GM19099 (cell line): ENCODE measurements around the gene CAPN11.

ENCODE experiments used
- POLR2A ChIP-seq: IDR thresholded peaks from 3 replicates; pipeline ENCODE4 v1.6.1; 2011; ENCODE audit warnings: low read depth; ENCODE audit not compliant: insufficient read length; ENCODE audit errors: extremely low read depth

Gene CAPN11

GRCh38 chr6:44223319-44224028 is 64.9 kb downstream of the CAPN11 start, which contains the start of gene SLC29A1:
TSS of gene SLC29A1 (plus strand) at chr6:44223595. CDS start at chr6:44227314, 3,719 bp downstream.
- TF ChIP-seq POLR2A = peak; percentile 78

- TF ChIP-seq POLR2A = peak; percentile 10
Measured at GRCh38 chr6:44224029-44224964, 65.7 kb downstream of the CAPN11 start.

GRCh38 chr6:44224965-44225305 is 66.3 kb downstream of the CAPN11 start:
- no peak for TF ChIP-seq POLR2A

GRCh38 chr6:44225579-44226325 is 67.1 kb downstream of the CAPN11 start:
- TF ChIP-seq POLR2A = no peak

- TF ChIP-seq POLR2A = no peak
Measured at GRCh38 chr6:44226368-44227147, 67.9 kb downstream of the CAPN11 start.

GRCh38 chr6:44227148-44227793 is 68.7 kb downstream of the CAPN11 start:
- no peak for TF ChIP-seq POLR2A

GRCh38 chr6:44228031-44228430 is 69.4 kb downstream of the CAPN11 start:
- no peak for TF ChIP-seq POLR2A

- no peak for TF ChIP-seq POLR2A
Measured at GRCh38 chr6:44228433-44228832, 69.8 kb downstream of the CAPN11 start.

GRCh38 chr6:44228836-44229235 is 70.2 kb downstream of the CAPN11 start:
- TF ChIP-seq POLR2A = no peak

- TF ChIP-seq POLR2A = no peak
Measured at GRCh38 chr6:44229376-44230033, 70.9 kb downstream of the CAPN11 start.

- no peak for TF ChIP-seq POLR2A
Measured at GRCh38 chr6:44230034-44230675, 71.5 kb downstream of the CAPN11 start.

- no peak for TF ChIP-seq POLR2A
Measured at GRCh38 chr6:44232676-44233566, 74.3 kb downstream of the CAPN11 start.
